Stimulated activated CD8-positive, alpha-beta memory T cell treated with anti-CD3 and anti-CD28 coated beads, Interleukin-4, amount 100 ng/mL, for 48 hours (primary cell): ENCODE data around the gene HVCN1.
"Not testable (repeated sequence)": the region's sequence is repeated elsewhere in the genome, so short reads cannot be mapped to it uniquely, and the experiment has no call there.

ENCODE experiments used
- DNase-seq: peaks from one replicate; pipeline ENCODE4 v3.0.0-alpha.2; 2020

HVCN1 gene

GRCh38 chr12:110688446-110689280 is at the start of gene HVCN1:
HVCN1 (minus strand) TSS chr12:110689115; CDS start chr12:110683245, 5,870 bp downstream.
- peak; percentile 46 for DNase-seq

- peak; percentile 20 for DNase-seq
These were observed 48.6 kb upstream of the HVCN1 start for GRCh38 chr12:110737532-110737931.

- DNase-seq = peak; percentile 25
These were observed 48.1 kb upstream of the HVCN1 start for GRCh38 chr12:110737016-110737415.

- DNase-seq = peak; percentile 20
These were observed 45.0 kb upstream of the HVCN1 start for GRCh38 chr12:110733900-110734299.

GRCh38 chr12:110733089-110733715 is 44.3 kb upstream of the HVCN1 start:
- peak; percentile 17 for DNase-seq

GRCh38 chr12:110732572-110732971 is 43.7 kb upstream of the HVCN1 start:
- DNase-seq = peak; percentile 4

GRCh38 chr12:110731479-110731878 is 42.6 kb upstream of the HVCN1 start:
- DNase-seq = no peak

GRCh38 chr12:110728628-110729027 is 39.7 kb upstream of the HVCN1 start:
- no peak for DNase-seq

- DNase-seq = no peak
These were observed 37.9 kb upstream of the HVCN1 start for GRCh38 chr12:110726708-110727369.

- no peak for DNase-seq
These were observed 37.1 kb upstream of the HVCN1 start for GRCh38 chr12:110726028-110726427.

GRCh38 chr12:110725267-110725666 is 36.4 kb upstream of the HVCN1 start:
- no peak for DNase-seq

- not testable (repeated sequence) for DNase-seq
These were observed 34.0 kb upstream of the HVCN1 start for GRCh38 chr12:110722892-110723291.

- DNase-seq = no peak
These were observed 32.7 kb upstream of the HVCN1 start for GRCh38 chr12:110721570-110721969.

GRCh38 chr12:110720516-110720915 is 31.6 kb upstream of the HVCN1 start:
- no peak for DNase-seq

- no peak for DNase-seq
These were observed 29.4 kb upstream of the HVCN1 start for GRCh38 chr12:110718222-110718908.

- peak; percentile 50 for DNase-seq
These were observed 28.1 kb upstream of the HVCN1 start for GRCh38 chr12:110717037-110717436.

- DNase-seq = no peak
These were observed 20.0 kb upstream of the HVCN1 start for GRCh38 chr12:110708917-110709316.

GRCh38 chr12:110705309-110705708 is 16.4 kb upstream of the HVCN1 start:
- DNase-seq = no peak

GRCh38 chr12:110704750-110705149 is 15.8 kb upstream of the HVCN1 start:
- DNase-seq = no peak

- no peak for DNase-seq
These were observed 15.3 kb upstream of the HVCN1 start for GRCh38 chr12:110704231-110704630.

GRCh38 chr12:110702081-110702480 is 13.2 kb upstream of the HVCN1 start:
- no peak for DNase-seq

GRCh38 chr12:110699591-110700445 is 10.9 kb upstream of the HVCN1 start:
- no peak for DNase-seq
